Sciatic nerve (tissue), 2 donors: ENCODE data around the gene TPM1. TPM values are rescaled to one million over a fixed set of nuclear protein-coding genes. Genes with fewer than 3 reads are reported as not detected.
"Not testable (repeated sequence)": the region's sequence is repeated elsewhere in the genome, so short reads cannot be mapped to it uniquely, and the experiment has no call there.

ENCODE experiments used
- ATAC-seq: fragments of 200-7000 bp; cut with Tn5 transposase; one replicate; pipeline ENCODE4 v1.9.1; 2020; ENCODE audit warnings: mild to moderate bottlenecking, moderate library complexity
- DNase-seq: peaks from one replicate; pipeline ENCODE4 v3.0.0-alpha.2; 2020; ENCODE audit warnings: low spot score
- intact Hi-C: fragments of 100-400 bp; cut with DNase I; formaldehyde crosslinking; loops from one replicate; pipeline ENCODE4 v1.14.2; 2022
- total RNA-seq: library from RNA; stranded (reverse); fragmentation: NEBNext Ultra II Directional; extraction: Animal tissue kit (Norgen Biotek cat#: 25700); gene quantifications from one replicate; pipeline ENCODE4 v1.2.1, GENCODE V29; 2021
- donor health status: DM: no; HTN: no; CAD: no.
- donor health status: DM: no; HTN: no; CAD: no.

The TPM1 gene
- total RNA-seq, 1 donor from 2014 or later = 396 TPM

DNA sequence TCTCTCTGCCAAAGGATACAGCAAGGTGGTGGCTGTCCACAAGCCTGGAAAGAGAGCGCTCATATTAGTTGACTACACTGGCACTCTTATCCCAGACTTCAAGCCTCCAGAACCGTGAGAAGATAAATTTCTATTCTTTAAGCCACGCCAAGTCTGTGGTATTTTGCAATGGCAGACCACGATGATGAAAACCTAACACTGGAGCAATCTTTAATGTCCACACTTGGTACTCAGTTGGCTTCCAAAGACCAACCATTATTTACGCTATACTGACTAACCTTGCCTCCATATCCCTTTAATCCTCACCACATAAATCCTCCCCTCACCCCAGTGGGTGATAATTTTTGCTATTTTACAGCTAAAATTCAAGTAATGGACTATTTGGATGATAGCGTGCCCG, 62.2 kb downstream of the TPM1 start:
- intact Hi-C loops = no loop called here
- ATAC-seq = no peak
- DNase-seq = no peak

DNA sequence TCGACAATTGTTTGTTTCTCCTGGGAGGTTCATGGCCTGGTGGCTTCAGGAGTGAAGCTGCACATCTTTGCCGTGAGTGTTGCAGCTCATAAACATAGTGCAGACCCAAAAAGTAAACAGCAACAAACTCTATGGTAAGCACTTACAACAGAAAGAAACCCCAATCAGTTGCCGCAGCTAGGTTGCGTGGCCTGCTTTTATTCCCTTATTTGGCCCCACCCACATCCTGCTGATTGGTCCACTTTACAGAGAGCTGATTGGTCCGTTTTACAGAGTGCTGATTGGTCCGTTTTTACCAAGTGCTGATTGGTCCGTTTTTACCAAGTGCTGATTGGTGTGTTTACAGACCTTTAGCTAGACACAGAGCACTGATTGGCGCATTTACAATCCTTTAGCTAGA, 62.8 kb downstream of the TPM1 start:
- DNase-seq, intact Hi-C loops, ATAC-seq: not testable (repeated sequence)

DNA sequence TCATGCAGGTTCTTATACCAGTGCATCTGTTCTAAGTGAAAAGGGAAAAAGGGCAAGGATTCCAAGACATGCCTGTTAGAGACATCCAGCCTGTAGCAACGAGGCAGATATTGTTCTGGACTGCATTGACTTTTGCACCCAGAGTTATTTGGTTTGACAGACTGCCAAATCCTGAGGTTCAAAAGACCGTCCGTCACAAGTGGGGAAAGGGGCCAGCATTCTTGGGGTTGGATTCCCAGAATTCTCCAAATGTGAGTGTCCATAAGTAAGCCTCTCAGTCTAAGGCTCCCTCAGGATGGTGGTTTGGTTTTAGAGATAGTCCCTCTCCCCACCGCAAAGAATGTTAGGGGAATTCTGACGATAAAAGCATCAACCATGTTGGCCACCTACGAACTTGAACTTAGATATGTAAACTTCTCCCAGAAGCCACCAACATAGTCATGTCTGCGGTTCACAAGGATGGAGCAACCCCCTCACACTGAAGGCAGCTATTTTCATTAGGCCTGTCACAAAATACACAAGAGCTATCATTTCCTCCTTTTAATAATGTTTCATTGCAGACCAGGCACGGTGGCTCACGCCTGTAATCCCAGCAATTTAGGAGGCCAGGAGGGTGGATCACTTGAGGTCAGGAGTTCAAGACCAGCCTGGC, 65.5 kb downstream of the TPM1 start:
- ATAC-seq (peak; percentile 91), DNase-seq (peak; percentile 80)
- intact Hi-C loops = no loop called here

DNA sequence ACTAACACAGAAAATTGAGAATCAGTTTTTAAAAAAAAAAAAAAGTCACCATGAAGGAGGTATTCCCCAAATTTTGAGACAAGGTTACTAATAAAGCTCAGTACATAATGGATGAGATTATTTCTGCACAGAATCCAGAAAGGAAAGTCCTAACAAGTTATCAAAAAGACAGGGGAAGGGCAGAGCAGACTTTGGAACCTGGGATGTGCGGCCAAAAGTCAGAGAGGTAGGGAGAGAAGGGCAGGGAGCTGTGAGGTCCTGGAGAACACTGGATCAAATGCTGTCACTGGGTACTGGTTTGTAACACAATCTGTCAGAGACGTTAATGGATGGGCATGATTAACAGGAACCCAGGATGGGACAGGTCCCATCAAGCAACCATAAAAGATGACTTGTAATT, 67.0 kb downstream of the TPM1 start:
- intact Hi-C loops = no loop called here
- ATAC-seq = no peak

DNA sequence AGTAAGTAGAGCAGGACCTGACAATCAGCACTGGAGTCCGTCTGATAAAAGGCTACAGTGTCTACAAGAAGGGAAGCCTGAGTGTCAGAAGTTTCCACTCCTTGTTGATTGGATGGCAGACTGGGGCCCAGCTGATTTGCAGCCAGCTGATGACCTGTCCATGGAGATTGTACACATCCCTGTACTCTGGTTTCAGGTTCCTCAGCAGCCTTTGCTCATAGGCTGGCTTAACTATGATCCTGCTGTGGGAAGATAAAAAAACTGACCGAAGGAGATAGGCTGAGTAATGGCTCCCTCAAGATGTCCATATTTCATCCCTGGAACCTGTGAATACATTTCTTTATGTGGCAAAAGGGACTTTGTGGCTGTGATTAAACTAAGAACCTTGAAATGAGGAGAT, 67.4 kb downstream of the TPM1 start:
- ATAC-seq (no peak), DNase-seq (no peak)
- intact Hi-C loops = no loop called here

More for the DNA sequence above, 67.0 kb downstream of the TPM1 start:
- DNase-seq = no peak

DNA sequence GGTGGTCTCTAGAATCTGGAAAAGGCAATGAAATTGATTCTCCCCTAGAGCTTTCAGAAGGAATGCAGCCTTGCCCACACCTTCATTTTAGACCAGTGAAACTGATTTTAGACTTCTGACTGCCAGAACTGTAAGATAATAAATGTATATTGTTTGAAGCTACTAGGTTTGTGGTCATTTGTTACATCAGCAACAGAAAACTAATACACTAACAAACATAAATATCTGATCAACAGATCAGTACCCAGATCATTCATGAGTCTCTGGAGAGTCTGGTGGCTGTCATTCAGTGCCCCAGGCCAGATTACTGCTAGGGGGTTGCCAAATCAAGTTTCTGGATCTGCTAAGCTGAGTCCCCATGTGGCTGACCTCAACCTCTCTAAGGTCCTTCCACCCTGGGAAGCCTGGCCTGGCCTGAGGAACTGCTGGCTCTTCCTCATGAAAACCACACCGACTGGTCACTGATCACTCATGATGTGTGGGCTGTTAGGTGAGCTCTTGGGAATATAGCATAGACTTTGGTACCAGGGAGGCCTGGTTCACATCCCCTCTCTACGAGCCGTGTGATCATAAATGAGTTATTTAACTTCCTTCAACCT, 68.0 kb downstream of the TPM1 start:
- ATAC-seq (no peak), DNase-seq (no peak)

DNA sequence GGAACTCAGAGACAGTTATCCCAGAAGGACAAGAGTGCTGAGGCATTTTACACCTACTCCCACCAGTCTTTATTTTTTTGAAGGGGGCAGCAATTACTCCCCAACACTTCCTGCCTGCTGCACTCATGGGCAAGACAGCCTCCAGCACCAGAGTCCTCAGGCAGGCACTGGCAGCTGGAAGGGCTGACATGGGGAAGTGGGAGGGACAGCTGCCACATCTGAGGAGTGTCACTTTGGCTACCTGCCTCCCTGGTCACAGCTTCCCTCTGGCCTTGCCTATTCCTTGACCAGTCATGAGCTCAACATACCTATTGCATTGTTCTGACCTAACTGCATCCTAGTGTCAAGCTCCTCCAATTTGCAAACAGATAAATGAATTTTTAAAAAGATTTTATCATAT, 68.9 kb downstream of the TPM1 start:
- intact Hi-C loops = no loop called here

More for the DNA sequence above, 68.0 kb downstream of the TPM1 start:
- intact Hi-C loops = no loop called here

DNA sequence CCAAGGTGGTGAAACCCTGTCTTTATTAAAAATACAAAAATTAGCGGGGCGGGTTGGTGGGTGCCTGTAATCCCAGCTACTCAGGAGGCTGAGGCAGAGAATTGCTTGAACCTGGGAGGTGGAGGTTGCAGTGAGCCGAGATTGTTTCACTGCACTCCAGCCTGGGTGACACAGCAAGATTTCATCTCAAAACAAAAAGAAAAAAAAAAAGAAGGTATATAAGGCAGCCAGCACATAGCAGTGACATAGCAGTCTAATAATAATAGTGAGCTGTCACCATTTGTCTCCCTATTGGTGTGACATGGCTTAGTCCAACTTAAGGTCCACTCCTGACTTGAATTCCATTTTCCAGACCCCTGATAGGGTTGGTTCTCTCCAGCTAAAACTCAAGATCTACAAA, 70.3 kb downstream of the TPM1 start:
- intact Hi-C loops = no loop called here
- DNase-seq (no peak), ATAC-seq (no peak)

More for the DNA sequence above, 68.9 kb downstream of the TPM1 start:
- ATAC-seq = no peak
- no peak for DNase-seq

DNA sequence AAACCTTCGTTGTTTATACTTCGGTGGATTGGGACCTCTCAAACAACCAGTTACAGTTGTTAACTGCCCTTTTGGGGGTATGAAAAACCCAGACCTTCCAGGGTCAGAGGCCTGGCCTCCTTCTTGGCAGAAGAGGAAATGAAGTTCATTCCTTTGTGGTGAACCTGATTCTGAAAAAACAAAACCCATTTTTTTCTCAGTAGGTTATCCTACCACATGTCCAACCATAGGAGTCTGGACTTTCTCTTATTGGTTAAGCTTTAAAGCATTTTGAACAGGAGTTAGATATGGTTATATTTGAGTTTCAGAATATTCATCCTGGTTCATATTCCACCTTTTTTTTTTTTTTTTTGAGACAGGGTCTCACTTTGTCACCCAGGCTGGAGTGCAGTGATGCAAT, 71.9 kb downstream of the TPM1 start:
- ATAC-seq (no peak), DNase-seq (no peak)
- intact Hi-C loops = no loop called here

Other genes with a start within 250 kb of the TPM1 start
- gene LACTB, start 79.1 kb downstream of the TPM1 start, total RNA-seq = 16.8 TPM
- 118 TPM for gene RPS27L, start 114.7 kb downstream of the TPM1 start, total RNA-seq
- 69.4 TPM for gene RAB8B, start 146.9 kb downstream of the TPM1 start, total RNA-seq
- 22.5 TPM for gene APH1B, start 234.9 kb downstream of the TPM1 start, total RNA-seq